C4-2B (cell line): ENCODE results near the gene PDGFD.

Experiments used
- CTCF ChIP-seq: fragments of 450-650 bp; conservative IDR thresholded peaks from 2 replicates; pipeline ENCODE4 v1.5.1; 2017; ENCODE audit warnings: mild to moderate bottlenecking
- ZFX ChIP-seq: fragments of 450-650 bp; IDR thresholded peaks from 2 replicates; pipeline ENCODE4 v1.6.1; 2017

- TF ChIP-seq CTCF (no peak), ZFX (no peak)
Observed at GRCh38 chr11:104024572-104024971, 139.4 kb downstream of the PDGFD start.
